ENCODE measurements around the gene NT5DC3.
"Not testable (repeated sequence)": the region's sequence is repeated elsewhere in the genome, so short reads cannot be mapped to it uniquely, and the experiment has no call there.

NT5DC3 gene

GRCh38 chr12:103810111-103810510 lies 30.9 kb downstream of the NT5DC3 start:
- DNase-seq (ENCODE audit: low read depth in 2 of 2) = no peak

GRCh38 chr12:103809639-103810038 lies 31.4 kb downstream of the NT5DC3 start:
- DNase-seq (ENCODE audit: low read depth in 2 of 2) = not testable (repeated sequence)

- DNase-seq (ENCODE audit: low read depth in 2 of 2) = no peak
Measured at GRCh38 chr12:103809154-103809553, 31.9 kb downstream of the NT5DC3 start.

GRCh38 chr12:103808239-103808880 lies 32.7 kb downstream of the NT5DC3 start:
- DNase-seq (ENCODE audit: low read depth in 2 of 2) = no peak

- no peak for DNase-seq (ENCODE audit: low read depth in 2 of 2)
Measured at GRCh38 chr12:103807561-103808238, 33.3 kb downstream of the NT5DC3 start.

- no peak for DNase-seq (ENCODE audit: low read depth in 2 of 2)
Measured at GRCh38 chr12:103806803-103807202, 34.2 kb downstream of the NT5DC3 start.

GRCh38 chr12:103805655-103806360 lies 35.2 kb downstream of the NT5DC3 start:
- DNase-seq (ENCODE audit: low read depth in 2 of 2) = no peak

GRCh38 chr12:103803847-103804246 lies 37.2 kb downstream of the NT5DC3 start:
- DNase-seq (ENCODE audit: low read depth in 2 of 2) = no peak

GRCh38 chr12:103802586-103802886 lies 38.5 kb downstream of the NT5DC3 start:
- no peak for DNase-seq (ENCODE audit: low read depth in 2 of 2)

- DNase-seq (ENCODE audit: low read depth in 2 of 2) = no peak
Measured at GRCh38 chr12:103801709-103802585, 39.1 kb downstream of the NT5DC3 start.

GRCh38 chr12:103799857-103800771 lies 40.9 kb downstream of the NT5DC3 start:
- no peak for DNase-seq (ENCODE audit: low read depth in 2 of 2)

GRCh38 chr12:103799504-103799856 lies 41.6 kb downstream of the NT5DC3 start:
- no peak for DNase-seq (ENCODE audit: low read depth in 2 of 2)

- DNase-seq (ENCODE audit: low read depth in 2 of 2) = no peak
Measured at GRCh38 chr12:103798586-103798985, 42.4 kb downstream of the NT5DC3 start.

- DNase-seq (ENCODE audit: low read depth in 2 of 2) = no peak
Measured at GRCh38 chr12:103794309-103795213, 46.5 kb downstream of the NT5DC3 start.

- no peak for DNase-seq (ENCODE audit: low read depth in 2 of 2)
Measured at GRCh38 chr12:103793512-103794045, 47.5 kb downstream of the NT5DC3 start.

GRCh38 chr12:103793046-103793445 lies 48.0 kb downstream of the NT5DC3 start:
- no peak for DNase-seq (ENCODE audit: low read depth in 2 of 2)

- no peak for DNase-seq (ENCODE audit: low read depth in 2 of 2)
Measured at GRCh38 chr12:103791350-103791920, 49.6 kb downstream of the NT5DC3 start.

- no peak for DNase-seq (ENCODE audit: low read depth in 2 of 2)
Measured at GRCh38 chr12:103786201-103786600, 54.8 kb downstream of the NT5DC3 start.

- DNase-seq (ENCODE audit: low read depth in 2 of 2) = no peak
Measured at GRCh38 chr12:103785243-103786031, 55.6 kb downstream of the NT5DC3 start.

All from activated CD8-positive, alpha-beta memory T cell treated with anti-CD3 and anti-CD28 coated beads for 4 hours (primary cell).